ENCODE data around the gene EIF3B.
"Not testable (repeated sequence)": the region's sequence is repeated elsewhere in the genome, so short reads cannot be mapped to it uniquely, and the experiment has no call there.

The EIF3B gene

GRCh38 chr7:2379161-2379560 is 24.5 kb downstream of the EIF3B start:
- no peak for FAIRE-seq

- no peak for FAIRE-seq
Measured at GRCh38 chr7:2379821-2380450, 25.3 kb downstream of the EIF3B start.

- FAIRE-seq = no peak
Measured at GRCh38 chr7:2380461-2380860, 25.8 kb downstream of the EIF3B start.

GRCh38 chr7:2381227-2381626 is 26.6 kb downstream of the EIF3B start:
- FAIRE-seq = no peak

GRCh38 chr7:2381881-2382509 is 27.4 kb downstream of the EIF3B start:
- no peak for FAIRE-seq

GRCh38 chr7:2383543-2384274 is 29.1 kb downstream of the EIF3B start:
- FAIRE-seq = no peak

- no peak for FAIRE-seq
Measured at GRCh38 chr7:2384354-2385243, 30.0 kb downstream of the EIF3B start.

- not testable (repeated sequence) for FAIRE-seq
Measured at GRCh38 chr7:2386122-2386521, 31.5 kb downstream of the EIF3B start.

- FAIRE-seq = no peak
Measured at GRCh38 chr7:2386964-2387669, 32.5 kb downstream of the EIF3B start.

- FAIRE-seq = no peak
Measured at GRCh38 chr7:2387897-2388636, 33.4 kb downstream of the EIF3B start.

GRCh38 chr7:2388637-2388954 is 34.0 kb downstream of the EIF3B start:
- no peak for FAIRE-seq

GRCh38 chr7:2390020-2390816 is 35.6 kb downstream of the EIF3B start:
- not testable (repeated sequence) for FAIRE-seq

- no peak for FAIRE-seq
Measured at GRCh38 chr7:2393706-2394105, 39.1 kb downstream of the EIF3B start.

- FAIRE-seq = no peak
Measured at GRCh38 chr7:2394566-2395082, 40.0 kb downstream of the EIF3B start.

GRCh38 chr7:2398506-2398905 is 43.9 kb downstream of the EIF3B start:
- FAIRE-seq = no peak

- FAIRE-seq = no peak
Measured at GRCh38 chr7:2399848-2400587, 45.4 kb downstream of the EIF3B start.

- no peak for FAIRE-seq
Measured at GRCh38 chr7:2402687-2403013, 48.0 kb downstream of the EIF3B start.

GRCh38 chr7:2403014-2403717 is 48.5 kb downstream of the EIF3B start, which contains the start of gene CHST12:
CHST12 (plus strand) TSS chr7:2403611; CDS start chr7:2432640, 29,029 bp downstream.
- no peak for FAIRE-seq

All from A204.1 (cell line).